SK-N-SH (cell line): ENCODE measurements around the gene CFAP74. TPM values are rescaled to one million over a fixed set of nuclear protein-coding genes. Genes with fewer than 3 reads are reported as not detected.

ENCODE experiments used
- CTCF ChIA-PET: fragments of 300-600, 350-600 bp; formaldehyde crosslinking; extraction: SDS; loops from one replicate; lab custom pipeline; 2021; lab: Yijun Ruan, JAX
- POLR2A ChIA-PET: fragments of 350-600 bp; sonication (Branson Sonifier 250); formaldehyde crosslinking; extraction: SDS; loops from one replicate; lab custom pipeline; 2020; ENCODE audit warnings: antibody characterized with exemption, inconsistent platforms; lab: Yijun Ruan, JAX
- DNase-seq: peaks from one replicate; pipeline ENCODE4 v3.0.0; 2012
- H2AFZ ChIP-seq: fragments of 200-600 bp; sonication (generic); 2 replicates; pipeline ENCODE4 v1.8.1; 2016; ENCODE audit warnings: antibody characterized with exemption, mild to moderate bottlenecking, low read depth
- H3F3A ChIP-seq: fragments of 200-600 bp; sonication (generic); replicated peaks from 2 replicates; pipeline ENCODE3; 2016; ENCODE audit warnings: antibody characterized with exemption, mild to moderate bottlenecking; ENCODE audit not compliant: insufficient read depth
- H3K27ac ChIP-seq, 2 experiments: fragments of 200-500 bp in 1 of 2; fragments of 200-600 bp in 1 of 2; sonication (Bioruptor generic) in 1 of 2; sonication (generic), shearing (Covaris generic) in 1 of 2; 2 replicates each; pipeline versions ENCODE4 v1.5.1 to v1.6.1; 2014 to 2016; ENCODE audit warnings: low read depth in 2 of 2, inconsistent platforms in 1 of 2, low read length in 1 of 2, mild to moderate bottlenecking in 1 of 2, mixed read lengths in 1 of 2
- H3K27me3 ChIP-seq: fragments of 200-600 bp; sonication (generic), shearing (Covaris generic); 2 replicates; pipeline ENCODE4 v1.6.1; 2016; ENCODE audit warnings: mixed run types; ENCODE audit not compliant: insufficient read depth
- H3K36me3 ChIP-seq, 2 experiments: fragments of 200-500 bp in 1 of 2; fragments of 200-600 bp in 1 of 2; sonication (Bioruptor generic) in 1 of 2; sonication (generic) in 1 of 2; replicated peaks in 1 of 2; 2 replicates each; pipeline versions ENCODE3 to v1.5.1; 2014 to 2016; ENCODE audit warnings: low read length in 1 of 2, mild to moderate bottlenecking in 1 of 2; ENCODE audit not compliant: insufficient read depth in 2 of 2, control insufficient read depth in 1 of 2
- H3K4me1 ChIP-seq, 2 experiments: fragments of 200-500 bp in 1 of 2; fragments of 200-600 bp in 1 of 2; sonication (Bioruptor generic) in 1 of 2; sonication (generic), shearing (Covaris generic) in 1 of 2; 2 replicates each; pipeline versions ENCODE4 v1.5.1 to v1.6.1; 2014 to 2016; ENCODE audit warnings: low read depth in 1 of 2, low read length in 1 of 2, mixed run types in 1 of 2; ENCODE audit not compliant: insufficient read depth in 2 of 2, control insufficient read depth in 1 of 2
- H3K4me2 ChIP-seq: fragments of 200-600 bp; sonication (generic), shearing (Covaris generic); 2 replicates; pipeline ENCODE4 v1.6.1; 2017; ENCODE audit warnings: mixed run types
- H3K4me3 ChIP-seq, 2 experiments: fragments of 200-500 bp in 1 of 2; fragments of 200-600 bp in 1 of 2; sonication (Bioruptor generic) in 1 of 2; sonication (generic), shearing (Covaris generic) in 1 of 2; 2 replicates each; pipeline versions ENCODE4 v1.5.1 to v1.8.1; 2014 to 2016; ENCODE audit warnings: low read depth in 2 of 2, inconsistent platforms in 1 of 2, low read length in 1 of 2, mild to moderate bottlenecking in 1 of 2, mixed read lengths in 1 of 2, moderate library complexity in 1 of 2
- H3K79me2 ChIP-seq: fragments of 200-600 bp; sonication (generic); 2 replicates; pipeline ENCODE4 v1.8.1; 2017; ENCODE audit warnings: mild to moderate bottlenecking; ENCODE audit not compliant: insufficient read depth
- H3K9ac ChIP-seq: fragments of 200-600 bp; sonication (generic); 2 replicates; pipeline ENCODE4 v1.6.1; 2017; ENCODE audit warnings: mixed run types
- H3K9me2 ChIP-seq: fragments of 200-600 bp; sonication (generic); 2 replicates; pipeline ENCODE4 v1.6.1; 2017; ENCODE audit warnings: mixed run types
- H3K9me3 ChIP-seq: fragments of 200-600 bp; sonication (generic); 2 replicates; pipeline ENCODE4 v1.6.1; 2017; ENCODE audit warnings: mixed run types, mild to moderate bottlenecking, moderate library complexity
- H4K20me1 ChIP-seq: fragments of 200-600 bp; sonication (generic); 2 replicates; pipeline ENCODE4 v1.6.1; 2017; ENCODE audit warnings: mild to moderate bottlenecking, mixed run types; ENCODE audit not compliant: insufficient read depth
- ELF1 ChIP-seq: IDR thresholded peaks from 2 replicates; pipeline ENCODE4 v1.4.0; 2012
- EZH2phosphoT487 ChIP-seq: fragments of 200-600 bp; sonication (generic); IDR thresholded peaks from 2 replicates; pipeline ENCODE4 v1.6.1; 2017; ENCODE audit warnings: low read depth, mixed run types, mild to moderate bottlenecking, antibody characterized with exemption, moderate library complexity, borderline replicate concordance
- FOSL2 ChIP-seq: IDR thresholded peaks from 2 replicates; pipeline ENCODE4 v1.4.0; 2012; ENCODE audit warnings: low read depth, mild to moderate bottlenecking, moderate library complexity, borderline replicate concordance
- FOXJ3 ChIP-seq: sonication (generic); formaldehyde crosslinking; IDR thresholded peaks from 2 replicates; pipeline ENCODE4 v1.5.1; 2020; ENCODE audit warnings: mild to moderate bottlenecking, missing genetic modification reagents
- GATA2 ChIP-seq: sonication (generic); formaldehyde crosslinking; IDR thresholded peaks from 2 replicates; pipeline ENCODE4 v1.5.0; 2020; ENCODE audit warnings: mild to moderate bottlenecking, missing genetic modification reagents
- MEF2A ChIP-seq: IDR thresholded peaks from 2 replicates; pipeline ENCODE4 v1.4.0; 2012; ENCODE audit warnings: low read depth, borderline replicate concordance
- NFIC ChIP-seq: IDR thresholded peaks from 2 replicates; pipeline ENCODE4 v1.4.0; 2012; ENCODE audit warnings: borderline replicate concordance
- NRF1 ChIP-seq: IDR thresholded peaks from 2 replicates; pipeline ENCODE4 v1.6.1; 2012; ENCODE audit warnings: low read depth, mild to moderate bottlenecking, low read length
- PBX3 ChIP-seq: IDR thresholded peaks from 2 replicates; pipeline ENCODE4; 2012
- POLR2AphosphoS5 ChIP-seq: IDR thresholded peaks from 2 replicates; pipeline ENCODE4 v1.6.1; 2012; ENCODE audit warnings: low read depth, low read length
- TAF1 ChIP-seq: IDR thresholded peaks from 2 replicates; pipeline ENCODE4 v1.6.1; 2012; ENCODE audit warnings: low read depth, mild to moderate bottlenecking, low read length, moderate library complexity, borderline replicate concordance
- TCF12 ChIP-seq: IDR thresholded peaks from 2 replicates; pipeline ENCODE4 v1.4.0; 2012
- TEAD4 ChIP-seq: IDR thresholded peaks from 2 replicates; pipeline ENCODE4 v1.4.0; 2012; ENCODE audit warnings: mild to moderate bottlenecking, borderline replicate concordance; ENCODE audit not compliant: insufficient read depth
- USF2 ChIP-seq: fragments of 150-350 bp; IDR thresholded peaks from 2 replicates; pipeline ENCODE4 v1.6.1; 2017; ENCODE audit warnings: antibody characterized with exemption, low read length, low read depth, borderline replicate concordance
- YY1 ChIP-seq: IDR thresholded peaks from 2 replicates; pipeline ENCODE4 v1.4.0; 2012; ENCODE audit warnings: low read depth, mild to moderate bottlenecking
- WGBS: methylation state at CpG from one replicate; pipeline ENCODE4 v1.1.6; 2017; ENCODE audit warnings: low lambda C conversion rate; 5-methylcytosine and 5-hydroxymethylcytosine counted together
- polyA plus RNA-seq, 3 experiments: library from polyadenylated mRNA; depleted of rRNA; stranded (reverse); fragments of >200 nt; gene quantifications; 2 replicates each; pipeline ENCODE4 v1.2.3, GENCODE V29; 2012
- TF ChIP-seq, protein P1 (sequence below): fragments of 200-600 bp; sonication (generic); IDR thresholded peaks from 2 replicates; pipeline ENCODE4 v1.6.1; 2017; ENCODE audit warnings: antibody characterized with exemption, mild to moderate bottlenecking, moderate library complexity

Gene CFAP74
- polyA plus RNA-seq, 1 of the 3 experiments (the other 2 are of a cell fraction): not detected

DNA sequence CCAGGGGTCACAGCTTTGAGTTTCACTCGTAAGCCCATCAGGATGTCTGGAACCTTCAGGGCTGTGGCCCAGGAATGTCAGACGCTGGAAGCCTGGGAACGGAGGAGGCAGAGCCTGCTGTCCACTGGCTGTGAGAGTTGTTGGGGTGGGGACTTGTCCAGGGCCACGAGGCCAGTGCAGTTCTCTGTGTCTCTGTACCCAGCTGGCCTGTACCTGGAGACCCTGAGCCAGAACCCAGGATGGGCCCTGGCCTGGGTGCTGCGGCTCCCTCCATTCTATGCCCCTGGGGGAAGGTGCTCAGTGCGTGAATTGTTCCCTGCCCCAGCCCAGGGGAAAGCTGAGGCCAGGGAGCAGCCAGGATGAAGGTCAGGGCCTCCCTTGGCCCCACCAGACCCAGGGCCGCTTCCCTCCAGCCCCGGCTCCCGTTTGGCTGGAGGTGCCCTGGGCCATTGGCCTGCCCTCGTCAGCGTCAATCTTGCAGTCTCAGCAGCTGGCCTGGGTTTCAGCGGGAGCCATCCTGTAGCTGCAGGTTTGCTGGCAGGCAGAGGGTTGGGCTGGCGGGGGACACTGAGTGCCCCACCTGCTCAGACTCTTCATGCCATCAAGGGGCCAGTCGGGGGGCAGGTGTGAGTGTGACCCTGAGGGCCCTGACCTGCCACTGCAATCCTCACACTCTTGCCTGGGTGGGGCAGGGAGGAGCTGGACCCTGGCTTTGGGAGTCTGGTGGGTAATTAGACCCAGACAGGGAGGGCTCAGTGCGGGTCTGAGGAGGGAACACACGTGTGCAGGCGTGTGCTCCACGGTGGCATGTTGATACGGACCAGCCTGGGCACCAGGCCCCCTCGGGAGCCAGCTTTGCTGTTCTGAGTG lies 89.2 kb downstream of the CFAP74 start:
- Histone ChIP-seq H3K9ac (no peak overlapping the region), H3F3A (peaks cover 4% of the 10 kb centered on the region), H3K36me3 (no peaks in the 10 kb centered on the region), H2AFZ (no peak overlapping the region), H4K20me1 (no peaks in the 10 kb centered on the region), H3K79me2 (no peaks in the 10 kb centered on the region; the same call in 1 of the 2 replicates), H3K9me2 (no peaks in the 10 kb centered on the region), H3K9me3 (no peaks in the 10 kb centered on the region), H3K27ac (no peak overlapping the region), H3K4me1 (peaks cover 0 to 16% of the 10 kb centered on the region in 2 experiments; a peak in 1 of 4 replicates), H3K27me3 (no peaks in the 10 kb centered on the region), H3K4me3 (no peak overlapping the region), H3K4me2 (no peak overlapping the region)
- ChIA-PET POLR2A (interaction anchor here (0.6 kb wide), 1 partner anchor 8 kb away, joined by 3 read pairs; no protein-coding TSS in a partner anchor), CTCF (interaction anchor here (0.9 to 3.6 kb wide), 3 partner anchors 8 to 130 kb away, joined by 3 to 13 read pairs (median 4); no protein-coding TSS in a partner anchor)
- DNase-seq: no peak
- 88% methylated on average over 4 of the region's 20 CpGs for WGBS
- TF ChIP-seq TCF12: no peak
- no peak for TF ChIP-seq GATA2 (CRISPR knock-in tag)
- no peak for TF ChIP-seq EZH2phosphoT487
- TF ChIP-seq POLR2AphosphoS5: no peak
- TF ChIP-seq, protein P1, sequence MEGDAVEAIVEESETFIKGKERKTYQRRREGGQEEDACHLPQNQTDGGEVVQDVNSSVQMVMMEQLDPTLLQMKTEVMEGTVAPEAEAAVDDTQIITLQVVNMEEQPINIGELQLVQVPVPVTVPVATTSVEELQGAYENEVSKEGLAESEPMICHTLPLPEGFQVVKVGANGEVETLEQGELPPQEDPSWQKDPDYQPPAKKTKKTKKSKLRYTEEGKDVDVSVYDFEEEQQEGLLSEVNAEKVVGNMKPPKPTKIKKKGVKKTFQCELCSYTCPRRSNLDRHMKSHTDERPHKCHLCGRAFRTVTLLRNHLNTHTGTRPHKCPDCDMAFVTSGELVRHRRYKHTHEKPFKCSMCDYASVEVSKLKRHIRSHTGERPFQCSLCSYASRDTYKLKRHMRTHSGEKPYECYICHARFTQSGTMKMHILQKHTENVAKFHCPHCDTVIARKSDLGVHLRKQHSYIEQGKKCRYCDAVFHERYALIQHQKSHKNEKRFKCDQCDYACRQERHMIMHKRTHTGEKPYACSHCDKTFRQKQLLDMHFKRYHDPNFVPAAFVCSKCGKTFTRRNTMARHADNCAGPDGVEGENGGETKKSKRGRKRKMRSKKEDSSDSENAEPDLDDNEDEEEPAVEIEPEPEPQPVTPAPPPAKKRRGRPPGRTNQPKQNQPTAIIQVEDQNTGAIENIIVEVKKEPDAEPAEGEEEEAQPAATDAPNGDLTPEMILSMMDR: no peak
- TF ChIP-seq ELF1: no peak
- TF ChIP-seq TAF1: no peak
- no peak for TF ChIP-seq PBX3
- TF ChIP-seq NRF1: no peak
- no peak for TF ChIP-seq NFIC
- TF ChIP-seq USF2: no peak
- no peak for TF ChIP-seq FOSL2
- TF ChIP-seq YY1: no peak
- no peak for TF ChIP-seq MEF2A
- no peak for TF ChIP-seq FOXJ3 (CRISPR knock-in tag)
- no peak for TF ChIP-seq TEAD4
